Nephron progenitor cell (in vitro differentiated cells): ENCODE measurements around the gene LAP3.
"Not testable (repeated sequence)": the region's sequence is repeated elsewhere in the genome, so short reads cannot be mapped to it uniquely, and the experiment has no call there.

Source experiments
- DNase-seq: peaks from one replicate; pipeline ENCODE4 v3.0.0; 2021
- H3K27ac Mint-ChIP-seq: 2 replicates; pipeline ENCODE4 v1.8.0; 2021; ENCODE audit warnings: mild to moderate bottlenecking, moderate library complexity, mixed read lengths
- H3K27me3 Mint-ChIP-seq: 2 replicates; pipeline ENCODE4 v1.8.0; 2021; ENCODE audit warnings: mild to moderate bottlenecking, low read depth, mixed read lengths; ENCODE audit not compliant: poor library complexity
- H3K36me3 Mint-ChIP-seq: 2 replicates; pipeline ENCODE4 v1.8.0; 2021; ENCODE audit warnings: low read depth, mixed read lengths
- H3K4me1 Mint-ChIP-seq: 2 replicates; pipeline ENCODE4 v1.8.0; 2021; ENCODE audit warnings: mixed read lengths
- H3K4me3 Mint-ChIP-seq: 2 replicates; pipeline ENCODE4 v1.8.0; 2021; ENCODE audit warnings: mild to moderate bottlenecking, moderate library complexity, mixed read lengths
- H3K9me3 Mint-ChIP-seq: 2 replicates; pipeline ENCODE4 v1.8.0; 2021; ENCODE audit warnings: mild to moderate bottlenecking, moderate library complexity, mixed read lengths
- CTCF ChIP-seq: fragments of 200-600 bp; sonication (generic); IDR thresholded peaks from 2 replicates; pipeline ENCODE4 v1.5.0; 2021; ENCODE audit warnings: antibody characterized with exemption

The LAP3 gene

DNA sequence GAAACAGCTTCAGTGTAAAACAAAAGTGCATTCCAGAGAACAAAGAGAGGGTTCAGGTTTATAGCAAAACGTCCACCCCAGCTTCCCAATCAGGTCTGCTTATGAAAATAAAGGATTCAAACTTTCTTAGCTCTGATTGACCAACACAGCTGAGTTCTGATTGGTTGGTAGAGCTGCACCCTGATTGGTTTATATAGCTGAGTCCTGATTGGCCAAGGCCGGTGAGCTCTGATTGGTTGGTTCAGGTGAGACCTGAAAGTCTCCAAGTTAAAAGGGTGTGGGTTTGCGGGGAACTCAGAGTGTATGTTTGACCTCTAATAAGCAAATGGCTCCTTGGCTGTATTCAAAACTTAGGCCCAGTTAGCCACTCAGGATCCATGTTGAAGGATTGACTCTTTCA is 41.1 kb upstream of the LAP3 start:
- H3K27ac Mint-ChIP-seq, result no peak overlapping the region
- DNase-seq, result no peak
- H3K36me3 Mint-ChIP-seq, result no peaks in the 10 kb centered on the region
- H3K27me3 Mint-ChIP-seq, result no peaks in the 10 kb centered on the region
- H3K4me3 Mint-ChIP-seq, result no peak overlapping the region
- no peaks in the 10 kb centered on the region for H3K9me3 Mint-ChIP-seq
- no peaks in the 10 kb centered on the region for H3K4me1 Mint-ChIP-seq
- no peak for TF ChIP-seq CTCF

DNA sequence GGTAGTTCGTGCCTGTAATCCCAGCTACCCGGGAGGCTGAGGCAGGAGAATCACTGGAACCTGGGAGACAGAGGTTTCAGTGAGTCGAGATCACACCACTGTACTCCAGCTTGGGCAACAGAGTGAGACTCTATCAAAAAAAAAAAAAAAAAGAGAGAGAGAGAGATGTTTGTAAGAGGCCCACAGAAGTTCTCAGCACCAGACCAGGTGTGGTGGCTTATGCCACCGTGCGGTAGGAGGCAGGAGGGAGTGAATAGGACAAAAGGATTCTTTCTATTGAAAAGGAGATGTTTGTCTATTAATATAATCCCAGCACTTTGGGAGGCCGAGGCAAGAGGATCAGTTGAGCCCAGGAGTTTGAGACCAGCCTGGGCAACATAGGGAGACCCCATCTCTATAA is 39.9 kb upstream of the LAP3 start:
- not testable (repeated sequence) for H3K27me3 Mint-ChIP-seq, H3K36me3 Mint-ChIP-seq, H3K27ac Mint-ChIP-seq, H3K9me3 Mint-ChIP-seq, H3K4me3 Mint-ChIP-seq, H3K4me1 Mint-ChIP-seq, DNase-seq

GRCh38 chr4:17544205-17544604 is 32.8 kb upstream of the LAP3 start:
- peaks cover 24% of the 10 kb centered on the region for H3K27me3 Mint-ChIP-seq
- no peak for TF ChIP-seq CTCF

GRCh38 chr4:17544831-17545234 is 32.2 kb upstream of the LAP3 start:
- H3K36me3 Mint-ChIP-seq, result no peaks in the 10 kb centered on the region
- H3K9me3 Mint-ChIP-seq, result peaks cover 7% of the 10 kb centered on the region
- DNase-seq, result no peak

More at GRCh38 chr4:17544205-17544604, 32.8 kb upstream of the LAP3 start:
- H3K36me3 Mint-ChIP-seq, result no peaks in the 10 kb centered on the region
- H3K9me3 Mint-ChIP-seq, result peaks cover 7% of the 10 kb centered on the region
- H3K27ac Mint-ChIP-seq, result no peak overlapping the region
- DNase-seq, result no peak
- H3K4me1 Mint-ChIP-seq, result peaks cover 6% of the 10 kb centered on the region
- H3K4me3 Mint-ChIP-seq, result no peak overlapping the region

GRCh38 chr4:17545374-17546140 is 31.4 kb upstream of the LAP3 start:
- DNase-seq, result no peak
- Mint-ChIP-seq H3K4me3 (no peak overlapping the region), H3K27me3 (peaks cover 24% of the 10 kb centered on the region), H3K4me1 (peaks cover 6% of the 10 kb centered on the region), H3K9me3 (peaks cover 7% of the 10 kb centered on the region), H3K36me3 (no peaks in the 10 kb centered on the region), H3K27ac (no peak overlapping the region)
- no peak for TF ChIP-seq CTCF

More at GRCh38 chr4:17544831-17545234, 32.2 kb upstream of the LAP3 start:
- no peak overlapping the region for H3K4me3 Mint-ChIP-seq
- peaks cover 6% of the 10 kb centered on the region for H3K4me1 Mint-ChIP-seq
- peaks cover 24% of the 10 kb centered on the region for H3K27me3 Mint-ChIP-seq
- H3K27ac Mint-ChIP-seq, result no peak overlapping the region
- TF ChIP-seq CTCF, result no peak

DNA sequence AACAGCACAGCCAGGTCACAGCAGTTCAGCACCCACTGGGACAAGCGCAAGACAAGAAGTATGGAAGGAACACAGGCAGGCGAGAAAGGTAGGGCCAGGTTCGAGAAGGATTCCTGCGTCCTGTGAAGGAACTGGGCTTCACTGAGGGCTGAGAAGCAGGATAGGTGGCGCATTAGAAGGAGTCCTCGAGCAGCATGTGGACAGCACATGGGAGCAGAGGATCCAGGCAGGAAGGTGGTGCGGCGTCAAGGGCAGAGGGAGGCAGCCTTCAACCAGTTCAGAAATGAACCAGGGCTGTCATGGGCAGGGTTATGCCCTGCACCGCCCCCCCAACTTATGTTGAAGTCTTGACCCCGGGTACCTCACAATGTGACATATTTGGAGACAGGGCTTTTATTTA is 30.8 kb upstream of the LAP3 start:
- H3K9me3 Mint-ChIP-seq, result peaks cover 7% of the 10 kb centered on the region
- H3K27ac Mint-ChIP-seq, result no peak overlapping the region
- H3K4me3 Mint-ChIP-seq, result no peak overlapping the region
- no peaks in the 10 kb centered on the region for H3K36me3 Mint-ChIP-seq
- no peak for TF ChIP-seq CTCF
- H3K4me1 Mint-ChIP-seq, result peaks cover 6% of the 10 kb centered on the region
- DNase-seq, result no peak
- H3K27me3 Mint-ChIP-seq, result peaks cover 29% of the 10 kb centered on the region
